ENCODE data around the gene TXNDC17. TPM values are rescaled to one million over a fixed set of nuclear protein-coding genes. Genes with fewer than 3 reads are reported as not detected.

TXNDC17 gene
- total RNA-seq, 2 donors from 2014 or later: 135 to 151 TPM

GRCh38 chr17:6610011-6610410, 30.8 kb upstream of the TXNDC17 start:
- Mint-ChIP-seq H3K9me3 (no peaks in the 10 kb centered on the region), H3K4me1 (peaks cover 2% of the 10 kb centered on the region), H3K27me3 (ENCODE audit: insufficient read depth) (no peaks in the 10 kb centered on the region), H3K36me3 (ENCODE audit: low read depth) (peaks cover 71% of the 10 kb centered on the region), H3K27ac (no peak overlapping the region), H3K4me3 (no peak overlapping the region)
- no peak for DNase-seq
- no peak overlapping the region for H3K27ac ChIP-seq (ENCODE audit: low read depth, low read length)
- no peaks in the 10 kb centered on the region for H3K4me1 ChIP-seq (ENCODE audit: control insufficient read depth, insufficient read depth, low read length)
- no peaks in the 10 kb centered on the region for H3K27me3 ChIP-seq (ENCODE audit: control insufficient read depth, insufficient read depth, low read length, poor library complexity, severe bottlenecking)
- no peaks in the 10 kb centered on the region for H3K9me3 ChIP-seq (ENCODE audit: control insufficient read depth, low read length)
- no peak overlapping the region for H3K4me3 ChIP-seq (ENCODE audit: low read length)
- H3K9ac ChIP-seq (ENCODE audit: extremely low read depth, low read length, poor library complexity, severe bottlenecking): no peak overlapping the region
- TF ChIP-seq CTCF (conservative IDR thresholded peaks at IDR 0.05): no peak
- WGBS, 2 experiments (ENCODE audit: insufficient coverage in 1 of 2, insufficient read length in 1 of 2): 98 to 100% methylated on average over 1 to 4 of the region's 5 CpGs
- peaks cover 78% of the 10 kb centered on the region for H3K36me3 ChIP-seq (ENCODE audit: control insufficient read depth, insufficient read depth, low read length)

GRCh38 chr17:6611231-6611630, 29.6 kb upstream of the TXNDC17 start:
- Mint-ChIP-seq H3K4me1 (peaks cover 2% of the 10 kb centered on the region), H3K9me3 (no peaks in the 10 kb centered on the region), H3K27ac (no peak overlapping the region), H3K36me3 (ENCODE audit: low read depth) (peaks cover 68% of the 10 kb centered on the region), H3K4me3 (no peak overlapping the region), H3K27me3 (ENCODE audit: insufficient read depth) (no peaks in the 10 kb centered on the region)
- no peaks in the 10 kb centered on the region for H3K27me3 ChIP-seq (ENCODE audit: control insufficient read depth, insufficient read depth, low read length, poor library complexity, severe bottlenecking)
- no peak overlapping the region for H3K9ac ChIP-seq (ENCODE audit: extremely low read depth, low read length, poor library complexity, severe bottlenecking)
- no peak for DNase-seq
- WGBS, 2 experiments (ENCODE audit: insufficient coverage in 1 of 2, insufficient read length in 1 of 2): 97 to 100% methylated on average over 2 to 4 of the region's 4 CpGs
- TF ChIP-seq CTCF (conservative IDR thresholded peaks at IDR 0.05): no peak
- no peak overlapping the region for H3K4me3 ChIP-seq (ENCODE audit: low read length)
- H3K4me1 ChIP-seq (ENCODE audit: control insufficient read depth, insufficient read depth, low read length): no peaks in the 10 kb centered on the region
- H3K36me3 ChIP-seq (ENCODE audit: control insufficient read depth, insufficient read depth, low read length): peaks cover 78% of the 10 kb centered on the region
- no peak overlapping the region for H3K27ac ChIP-seq (ENCODE audit: low read depth, low read length)
- H3K9me3 ChIP-seq (ENCODE audit: control insufficient read depth, low read length): no peaks in the 10 kb centered on the region

- peaks cover 90% of the 10 kb centered on the region for H3K36me3 ChIP-seq (ENCODE audit: control insufficient read depth, insufficient read depth, low read length)
- no peaks in the 10 kb centered on the region for H3K9me3 ChIP-seq (ENCODE audit: control insufficient read depth, low read length)
- H3K36me3 Mint-ChIP-seq (ENCODE audit: low read depth): peaks cover 58% of the 10 kb centered on the region
- H3K4me3 ChIP-seq (ENCODE audit: low read length): no peak overlapping the region
- no peaks in the 10 kb centered on the region for H3K4me1 ChIP-seq (ENCODE audit: control insufficient read depth, insufficient read depth, low read length)
- DNase-seq: no peak
- WGBS, 2 experiments (ENCODE audit: insufficient coverage in 1 of 2, insufficient read length in 1 of 2): 89 to 100% methylated on average over 1 to 3 of the region's 3 CpGs
- no peak overlapping the region for H3K27ac ChIP-seq (ENCODE audit: low read depth, low read length)
- no peaks in the 10 kb centered on the region for H3K27me3 ChIP-seq (ENCODE audit: control insufficient read depth, insufficient read depth, low read length, poor library complexity, severe bottlenecking)
- H3K4me3 Mint-ChIP-seq: no peak overlapping the region
- TF ChIP-seq CTCF (conservative IDR thresholded peaks at IDR 0.05): no peak
- no peaks in the 10 kb centered on the region for H3K9me3 Mint-ChIP-seq
- no peaks in the 10 kb centered on the region for H3K27me3 Mint-ChIP-seq (ENCODE audit: insufficient read depth)
- no peak overlapping the region for H3K27ac Mint-ChIP-seq
- no peak overlapping the region for H3K9ac ChIP-seq (ENCODE audit: extremely low read depth, low read length, poor library complexity, severe bottlenecking)
- H3K4me1 Mint-ChIP-seq: no peaks in the 10 kb centered on the region
Measured at GRCh38 chr17:6623941-6624340, 16.9 kb upstream of the TXNDC17 start.

Data from endodermal cell (in vitro differentiated cells).